Heart right ventricle (tissue), 16 donors: ENCODE data around the gene IL22RA1. TPM values are rescaled to one million over a fixed set of nuclear protein-coding genes. Genes with fewer than 3 reads are reported as not detected.

Experiments
- ATAC-seq, 8 donors: fragments of 200-7000 bp; cut with Tn5 transposase; one replicate each; pipeline ENCODE4 v1.9.1; 2020; ENCODE audit warnings: mild to moderate bottlenecking in 8 of 8, moderate library complexity in 8 of 8, moderate number of reproducible peaks in 1 of 8
- DNase-seq, 2 donors: peaks; one replicate each; pipeline ENCODE4 v3.0.0-alpha.2; 2020
- H3K27ac ChIP-seq, 10 donors: fragments of 200-600 bp; sonication (generic) in 2 of 10; one replicate each; pipeline versions ENCODE4 v1.5.0 to v1.8.0; 2020 to 2022; ENCODE audit warnings: mild to moderate bottlenecking in 3 of 10
- H3K27me3 ChIP-seq, 7 donors: fragments of 200-600 bp; one replicate each; pipeline ENCODE4 v1.8.0; 2021 to 2022; ENCODE audit warnings: mild to moderate bottlenecking in 2 of 7
- H3K36me3 ChIP-seq, 9 donors: fragments of 200-600 bp; sonication (generic) in 1 of 9; one replicate each; pipeline versions ENCODE4 v1.5.0 to v1.8.0; 2020 to 2022; ENCODE audit warnings: mild to moderate bottlenecking in 2 of 9
- H3K4me1 ChIP-seq, 9 donors: fragments of 200-600 bp; sonication (generic) in 1 of 9; one replicate each; pipeline versions ENCODE4 v1.5.0 to v1.8.0; 2020 to 2022; ENCODE audit warnings: mild to moderate bottlenecking in 4 of 9
- H3K4me3 ChIP-seq, 10 donors: fragments of 200-600 bp; sonication (generic) in 2 of 10; one replicate each; pipeline versions ENCODE4 v1.5.0 to v1.8.0; 2020 to 2022; ENCODE audit warnings: mild to moderate bottlenecking in 7 of 10, moderate library complexity in 2 of 10
- H3K9me3 ChIP-seq, 11 donors: fragments of 200-600 bp in 10 of 11; sonication (generic) in 2 of 11; one replicate each; pipeline versions ENCODE4 v1.5.0 to v1.8.0; 2013 to 2022; ENCODE audit warnings: mild to moderate bottlenecking in 2 of 11, control low read depth in 1 of 11, moderate library complexity in 1 of 11
- WGBS, 2 donors: extraction: QIAGEN DNeasy Blood & Tissue Kit; methylation state at CpG; one replicate each; pipeline ENCODE4 v1.1.7; 2013; ENCODE audit warnings: inconsistent platforms in 1 of 2; 5-methylcytosine and 5-hydroxymethylcytosine counted together
- intact Hi-C, 10 donors: fragments of 100-400 bp; cut with DNase I; formaldehyde crosslinking; loops; one replicate each; pipeline versions ENCODE4 v1.11.1 to v1.14.2; 2022
- polyA plus RNA-seq, 2 donors: library from polyadenylated mRNA; stranded (reverse); fragments of 200-250 nt; gene quantifications; one replicate each; pipeline ENCODE4 v1.2.3, GENCODE V29; 2013
- total RNA-seq, 10 donors: library from RNA; stranded (reverse); fragmentation: NEBNext Ultra II Directional in 3 of 10; extraction: Animal tissue kit (Norgen Biotek cat#: 25700) in 3 of 10; gene quantifications; one replicate each; pipeline versions ENCODE4 v1.2.1 to v1.2.4, GENCODE V29; 2021 to 2023
- TF ChIP-seq, protein P1 (sequence below), 9 donors: fragments of 200-600 bp; sonication (generic) in 2 of 9; IDR thresholded peaks; one replicate each; pipeline versions ENCODE4 v1.5.0 to v1.8.0; 2021 to 2022; ENCODE audit warnings: antibody characterized with exemption in 9 of 9, mild to moderate bottlenecking in 5 of 9, moderate library complexity in 1 of 9
- donor health status: Arrhythmogenic right ventricular cardiomyopathy.
- donor health status: ischemic (EF 13 %, LVEDD 7.1; RV severe dilation, severe dysfunction).
- donor health status: healthy with polysubstance abuse.
- donor health status: DM: no; HTN: yes; CAD: no.
- donor health status: DM: no; HTN: no; CAD: no.
- donor health status: ischemic (EF 25% LVEDD 6.9; RV normal size, moderate dysfunction).
- donor health status: ischemic (EF 25% LVEDD 5.7; RV mildly dilated, moderate dysfunction).
- donor health status: healthy.
- donor health status: DM: yes; HTN: yes; CAD: no.
- donor health status: Ischemic cardiomyopathy.
- donor health status: ischemic (EF 35%, LVEDD 5.7; RV mildly dilated, moderate dysfunction).
- donor health status: nonischemic (EF 11% LVEDD 7.7; RV severe dilation, severe dysfunction).
- donor health status: DM: yes; HTN: yes; CAD: no.
- donor health status: PGD.
- donor health status: ischemic (EF 29% LVEDD 5.4; RV normal size, mild dysfunction).
- donor health status: nonischemic (EF 23%, LVEDD 6.1; RV moderate dilation, normal function).

IL22RA1 gene
- total and polyA plus RNA-seq, 12 donors = 0.07 to 1.6 (median 0.29) TPM; not detected in 1

DNA sequence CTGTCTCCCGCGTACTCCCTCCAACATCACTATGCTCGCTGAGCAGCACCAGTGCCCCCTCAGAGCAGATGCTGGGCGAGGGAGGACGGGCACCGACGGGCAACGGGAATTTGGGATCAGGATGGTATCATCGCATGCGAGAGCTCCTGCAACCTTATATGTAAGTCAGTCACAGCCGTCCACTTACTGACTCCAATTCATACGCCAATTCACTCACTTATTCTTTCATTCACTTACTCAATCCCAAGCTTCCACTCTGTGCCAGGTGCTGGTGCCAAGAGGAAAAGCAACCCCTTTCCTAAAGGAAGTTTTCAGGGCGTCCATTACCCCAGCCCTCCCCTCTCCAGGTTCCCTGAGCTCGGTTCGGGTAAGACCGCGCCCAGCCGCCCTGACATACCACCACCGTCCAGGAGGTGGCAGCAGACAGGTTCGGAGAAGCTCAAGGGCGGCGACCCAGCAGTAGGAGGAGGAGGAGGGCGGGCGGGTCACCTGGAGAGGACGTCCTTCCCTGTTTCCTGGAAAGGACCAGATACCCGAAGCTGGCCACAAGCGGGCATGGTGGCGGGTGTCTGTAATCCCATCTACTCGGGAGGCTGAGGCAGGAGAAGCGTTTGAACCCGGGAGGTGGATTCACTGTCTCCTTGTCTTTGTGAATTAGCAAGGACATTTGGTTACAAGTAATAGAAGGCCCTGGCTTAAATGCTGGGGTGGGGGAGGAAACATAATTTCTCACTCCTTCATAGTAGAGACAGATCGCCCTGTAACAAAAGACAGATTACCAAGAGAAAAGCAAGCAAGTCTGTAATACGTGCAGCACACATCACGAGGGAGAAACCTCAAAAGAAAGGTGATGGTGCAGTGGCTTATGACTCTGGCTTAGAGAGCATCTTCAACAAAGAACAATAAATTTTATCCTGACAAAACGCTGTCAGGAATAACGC lies 7.6 kb upstream of the IL22RA1 start:
- Histone ChIP-seq H3K36me3 (no peaks in the 10 kb centered on the region), H3K27me3 (peaks cover 0 to 37% (median 20%) of the 10 kb centered on the region in 7 donors), H3K9me3 (no peaks in the 10 kb centered on the region), H3K4me1 (peaks cover 0 to 15% (median 9%) of the 10 kb centered on the region in 9 donors), H3K27ac (no peak overlapping the region), H3K4me3 (peak overlapping the region in 3 of 10 donors; percentile 5 to 26 (median 16))
- ATAC-seq (peak; percentile 92 to 95 (median 94)), DNase-seq (peak; percentile 87 to 88)
- TF ChIP-seq, protein P1, sequence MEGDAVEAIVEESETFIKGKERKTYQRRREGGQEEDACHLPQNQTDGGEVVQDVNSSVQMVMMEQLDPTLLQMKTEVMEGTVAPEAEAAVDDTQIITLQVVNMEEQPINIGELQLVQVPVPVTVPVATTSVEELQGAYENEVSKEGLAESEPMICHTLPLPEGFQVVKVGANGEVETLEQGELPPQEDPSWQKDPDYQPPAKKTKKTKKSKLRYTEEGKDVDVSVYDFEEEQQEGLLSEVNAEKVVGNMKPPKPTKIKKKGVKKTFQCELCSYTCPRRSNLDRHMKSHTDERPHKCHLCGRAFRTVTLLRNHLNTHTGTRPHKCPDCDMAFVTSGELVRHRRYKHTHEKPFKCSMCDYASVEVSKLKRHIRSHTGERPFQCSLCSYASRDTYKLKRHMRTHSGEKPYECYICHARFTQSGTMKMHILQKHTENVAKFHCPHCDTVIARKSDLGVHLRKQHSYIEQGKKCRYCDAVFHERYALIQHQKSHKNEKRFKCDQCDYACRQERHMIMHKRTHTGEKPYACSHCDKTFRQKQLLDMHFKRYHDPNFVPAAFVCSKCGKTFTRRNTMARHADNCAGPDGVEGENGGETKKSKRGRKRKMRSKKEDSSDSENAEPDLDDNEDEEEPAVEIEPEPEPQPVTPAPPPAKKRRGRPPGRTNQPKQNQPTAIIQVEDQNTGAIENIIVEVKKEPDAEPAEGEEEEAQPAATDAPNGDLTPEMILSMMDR (IDR thresholded peaks at IDR 0.05) = peak; percentile 67 to 92 (median 84)
- 14 to 15% methylated on average over 36 of the region's 36 CpGs for WGBS, 2 donors
- intact Hi-C loops = no loop called here

GRCh38 chr1:24149866-24150233 lies 6.9 kb upstream of the IL22RA1 start:
- H3K4me1 ChIP-seq = peaks cover 0 to 15% (median 9%) of the 10 kb centered on the region in 9 donors
- no peaks in the 10 kb centered on the region for H3K9me3 ChIP-seq
- no peak overlapping the region for H3K4me3 ChIP-seq
- TF ChIP-seq, protein P1 (IDR thresholded peaks at IDR 0.05) = no peak
- H3K27ac ChIP-seq = no peak overlapping the region
- ATAC-seq (peak in 5 of 8 donors; percentile 6 to 50 (median 46)), DNase-seq (no peak)
- H3K36me3 ChIP-seq = no peaks in the 10 kb centered on the region
- H3K27me3 ChIP-seq = peaks cover 0 to 37% (median 20%) of the 10 kb centered on the region in 7 donors
- 40 to 49% methylated on average over 5 of the region's 5 CpGs for WGBS, 2 donors
- intact Hi-C loops = no loop called here

DNA sequence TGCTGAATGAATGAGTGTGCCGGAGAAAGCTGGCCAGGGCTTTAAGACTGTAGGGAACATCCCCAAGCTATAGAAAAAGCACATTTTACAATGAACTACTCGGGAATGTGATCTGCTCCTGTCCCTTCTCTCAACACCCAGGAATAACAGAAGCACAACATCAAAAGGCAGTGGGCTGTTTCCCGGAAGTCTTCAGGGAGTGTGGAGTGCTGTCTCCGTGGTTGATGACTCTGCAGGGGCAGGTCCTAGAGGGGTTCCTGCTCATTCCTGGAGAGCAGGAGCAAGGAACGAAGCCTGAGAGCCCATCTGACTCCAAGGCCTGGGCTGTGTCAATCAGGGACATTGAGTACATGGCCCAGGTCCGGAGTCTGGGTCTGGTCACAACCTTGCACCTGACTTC lies 4.9 kb upstream of the IL22RA1 start:
- TF ChIP-seq, protein P1 (IDR thresholded peaks at IDR 0.05) = no peak
- ATAC-seq (no peak), DNase-seq (no peak)
- peaks cover 0 to 35% (median 20%) of the 10 kb centered on the region in 7 donors for H3K27me3 ChIP-seq
- H3K9me3 ChIP-seq = no peaks in the 10 kb centered on the region
- peaks cover 0 to 20% (median 9%) of the 10 kb centered on the region in 9 donors for H3K4me1 ChIP-seq
- H3K36me3 ChIP-seq = no peaks in the 10 kb centered on the region
- H3K4me3 ChIP-seq = no peak overlapping the region
- no peak overlapping the region for H3K27ac ChIP-seq
- WGBS, 2 donors = 64 to 66% methylated on average over 6 of the region's 6 CpGs
- intact Hi-C loops = no loop called here

- TF ChIP-seq, protein P1 (IDR thresholded peaks at IDR 0.05) = no peak
- WGBS, 2 donors = 85 to 88% methylated on average over 9 of the region's 9 CpGs
- peaks cover 0 to 31% (median 18%) of the 10 kb centered on the region in 7 donors for H3K27me3 ChIP-seq
- intact Hi-C loops = no loop called here
- no peak overlapping the region for H3K4me3 ChIP-seq
- DNase-seq = no peak
- H3K36me3 ChIP-seq = no peaks in the 10 kb centered on the region
- no peak for ATAC-seq
- H3K4me1 ChIP-seq = peaks cover 0 to 23% (median 9%) of the 10 kb centered on the region in 9 donors
- H3K27ac ChIP-seq = no peak overlapping the region
- H3K9me3 ChIP-seq = no peaks in the 10 kb centered on the region
Observed at GRCh38 chr1:24147194-24147593, 4.3 kb upstream of the IL22RA1 start.
